ENCODE results near the gene RASSF10.

RASSF10 gene

DNA sequence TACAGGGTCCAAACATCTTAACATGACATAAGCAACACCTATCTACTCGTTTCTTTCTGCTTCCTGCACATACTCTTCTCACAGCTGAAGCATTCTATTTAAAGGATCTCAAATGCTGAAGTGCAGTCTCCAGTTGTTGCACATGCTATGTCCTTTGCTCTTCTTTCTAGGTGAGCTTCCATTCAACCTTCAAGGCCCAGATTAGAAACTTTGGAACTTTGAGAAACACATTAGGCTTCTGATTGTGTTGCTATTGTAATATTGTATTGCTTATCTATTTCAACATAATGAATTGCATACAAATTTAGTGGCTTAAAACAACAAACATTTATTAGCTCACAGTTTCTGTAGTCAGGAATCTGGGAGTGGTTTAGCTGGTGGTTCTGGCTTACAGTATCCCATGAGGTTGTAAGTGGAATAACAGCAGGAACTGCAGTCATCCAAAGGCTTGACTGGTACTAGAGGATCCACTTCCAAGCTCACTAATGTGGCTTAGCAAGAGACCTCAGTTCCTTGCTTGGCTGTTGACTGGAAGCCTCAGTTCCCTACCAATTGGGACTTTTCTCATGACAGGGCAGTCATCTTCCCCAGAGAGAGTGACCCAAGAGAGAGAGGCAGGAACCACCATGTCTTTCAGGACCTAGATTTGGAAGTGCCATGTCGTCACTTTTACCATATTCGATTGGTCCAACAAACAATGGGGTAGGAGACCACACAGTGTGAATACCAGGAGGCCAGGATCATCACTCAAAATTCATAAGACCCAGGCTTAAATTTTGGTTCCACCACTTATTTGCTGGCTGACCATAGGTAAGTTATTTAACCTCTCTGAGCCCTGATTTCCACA, 27.2 kb upstream of the RASSF10 start:
- no peak for TF ChIP-seq GATA3 (IDR thresholded peaks at IDR 0.05; ENCODE audit: low read depth, low read length)
- TF ChIP-seq GATA2 (IDR thresholded peaks at IDR 0.05; ENCODE audit: low read depth, low read length), result no peak

DNA sequence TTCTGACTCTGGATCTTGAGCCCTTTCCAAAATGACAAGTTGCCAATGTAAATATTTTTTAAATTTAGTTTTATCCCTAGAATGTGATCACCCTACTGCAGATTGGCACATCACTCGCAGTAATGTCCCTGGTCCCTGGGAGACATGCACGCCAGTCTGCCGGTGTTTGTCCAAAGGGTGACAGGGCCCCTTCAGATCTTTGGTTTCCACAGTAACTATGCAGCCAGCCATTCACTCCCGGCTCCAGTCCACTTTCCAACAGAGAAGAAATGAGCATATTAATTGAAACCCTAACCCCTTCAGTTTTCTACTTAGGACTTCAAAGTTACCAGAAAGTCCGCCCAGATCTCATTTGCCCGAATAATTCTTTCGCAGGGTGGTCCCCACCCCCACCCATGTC, 25.8 kb upstream of the RASSF10 start:
- TF ChIP-seq GATA3 (IDR thresholded peaks at IDR 0.05; ENCODE audit: low read depth, low read length) (no peak), GATA2 (IDR thresholded peaks at IDR 0.05; ENCODE audit: low read depth, low read length) (no peak)

- TF ChIP-seq GATA2 (IDR thresholded peaks at IDR 0.05; ENCODE audit: low read depth, low read length) (no peak), GATA3 (IDR thresholded peaks at IDR 0.05; ENCODE audit: low read depth, low read length) (no peak)
These were observed 22.8 kb upstream of the RASSF10 start for GRCh38 chr11:12986194-12986898.

DNA sequence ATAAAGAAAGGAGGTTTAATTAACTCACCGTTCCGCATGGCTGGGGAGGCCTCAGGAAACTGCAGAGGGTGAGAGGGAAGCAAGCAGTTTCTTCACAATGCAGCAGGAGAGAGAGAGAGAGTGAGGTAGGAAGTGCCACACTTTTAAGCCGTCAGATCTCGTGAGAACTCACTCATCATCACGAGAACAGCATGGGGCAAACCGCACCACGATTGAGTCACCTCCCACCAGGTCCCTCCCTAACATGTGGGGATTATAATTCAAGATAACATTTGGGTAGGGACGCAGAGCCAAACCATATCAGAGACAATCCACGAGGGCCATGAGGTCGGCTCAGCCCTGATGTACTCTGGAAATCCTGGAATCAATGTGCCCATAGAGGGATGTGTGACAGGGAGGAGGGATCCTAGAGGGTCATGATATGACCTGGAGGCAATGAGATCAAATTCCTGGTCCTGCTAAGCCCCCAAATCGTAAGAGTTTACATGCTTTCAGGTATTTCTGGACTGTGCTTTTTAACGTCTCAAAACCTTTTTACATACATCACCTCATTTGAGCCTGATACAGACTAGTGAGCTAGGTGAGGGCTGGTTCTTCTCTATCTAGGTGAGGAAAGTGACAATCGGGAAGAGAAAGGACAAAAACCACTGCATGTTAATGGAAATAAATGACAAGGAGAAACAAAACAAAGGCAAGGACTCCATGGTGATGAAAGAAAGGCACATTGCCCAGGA, 19.5 kb upstream of the RASSF10 start:
- TF ChIP-seq GATA3 (IDR thresholded peaks at IDR 0.05; ENCODE audit: low read depth, low read length), result no peak
- TF ChIP-seq GATA2 (IDR thresholded peaks at IDR 0.05; ENCODE audit: low read depth, low read length), result no peak

- TF ChIP-seq GATA2 (IDR thresholded peaks at IDR 0.05; ENCODE audit: low read depth, low read length) (no peak), GATA3 (IDR thresholded peaks at IDR 0.05; ENCODE audit: low read depth, low read length) (no peak)
These were observed 19.0 kb upstream of the RASSF10 start for GRCh38 chr11:12990162-12990480.

GRCh38 chr11:12991426-12991825, 17.7 kb upstream of the RASSF10 start:
- no peak for TF ChIP-seq GATA2 (IDR thresholded peaks at IDR 0.05; ENCODE audit: low read depth, low read length)
- no peak for TF ChIP-seq GATA3 (IDR thresholded peaks at IDR 0.05; ENCODE audit: low read depth, low read length)

DNA sequence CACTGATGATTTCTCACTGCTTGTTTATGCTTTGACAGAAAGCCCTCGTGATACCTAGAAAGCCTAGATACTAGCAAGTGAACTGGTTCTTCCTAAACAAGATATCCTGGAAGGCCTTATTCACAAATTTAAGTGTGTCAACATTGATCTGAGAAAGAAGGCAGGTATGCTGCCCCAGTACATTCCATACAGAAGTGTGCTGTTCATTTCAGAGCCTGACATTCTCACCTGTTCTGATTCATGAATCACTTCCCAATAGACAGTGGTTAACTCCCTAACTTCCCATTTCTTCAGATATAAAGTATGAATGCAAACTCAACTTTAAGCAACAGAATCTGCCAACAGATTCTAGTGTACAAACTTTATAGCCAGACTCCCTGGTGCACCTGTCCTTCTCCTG, 15.5 kb upstream of the RASSF10 start:
- no peak for TF ChIP-seq GATA2 (IDR thresholded peaks at IDR 0.05; ENCODE audit: low read depth, low read length)
- TF ChIP-seq GATA3 (IDR thresholded peaks at IDR 0.05; ENCODE audit: low read depth, low read length), result no peak

GRCh38 chr11:12994476-12994875, 14.6 kb upstream of the RASSF10 start:
- TF ChIP-seq GATA2 (IDR thresholded peaks at IDR 0.05; ENCODE audit: low read depth, low read length) (no peak), GATA3 (IDR thresholded peaks at IDR 0.05; ENCODE audit: low read depth, low read length) (no peak)

GRCh38 chr11:12995188-12995587, 13.9 kb upstream of the RASSF10 start:
- TF ChIP-seq GATA3 (IDR thresholded peaks at IDR 0.05; ENCODE audit: low read depth, low read length) (no peak), GATA2 (IDR thresholded peaks at IDR 0.05; ENCODE audit: low read depth, low read length) (no peak)

- TF ChIP-seq GATA2 (IDR thresholded peaks at IDR 0.05; ENCODE audit: low read depth, low read length) (no peak), GATA3 (IDR thresholded peaks at IDR 0.05; ENCODE audit: low read depth, low read length) (no peak)
These were observed 13.3 kb upstream of the RASSF10 start for GRCh38 chr11:12995823-12996222.

GRCh38 chr11:12997168-12997567, 11.9 kb upstream of the RASSF10 start:
- TF ChIP-seq GATA2 (IDR thresholded peaks at IDR 0.05; ENCODE audit: low read depth, low read length) (no peak), GATA3 (IDR thresholded peaks at IDR 0.05; ENCODE audit: low read depth, low read length) (no peak)

- TF ChIP-seq GATA2 (IDR thresholded peaks at IDR 0.05; ENCODE audit: low read depth, low read length) (no peak), GATA3 (IDR thresholded peaks at IDR 0.05; ENCODE audit: low read depth, low read length) (no peak)
These were observed 10.8 kb upstream of the RASSF10 start for GRCh38 chr11:12998336-12998735.

DNA sequence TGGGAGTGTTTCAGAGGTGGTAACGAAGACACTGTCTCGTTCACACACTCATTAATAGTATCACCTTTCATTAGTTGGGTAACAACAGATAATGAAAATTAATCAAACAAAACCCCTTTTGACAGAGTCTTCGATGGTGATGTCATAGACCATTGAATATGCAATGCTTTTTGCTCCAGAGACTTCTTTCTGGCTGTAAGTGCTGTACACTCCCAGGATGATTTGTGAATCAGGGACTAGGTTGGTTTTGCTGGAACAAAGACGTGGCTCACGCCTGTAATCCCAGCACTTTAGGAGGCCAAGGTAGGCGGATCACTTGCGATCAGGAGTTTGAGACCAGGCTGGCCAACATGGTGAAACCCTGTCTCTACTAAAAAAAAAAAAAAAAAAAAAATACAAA, 9.5 kb upstream of the RASSF10 start:
- TF ChIP-seq GATA3 (IDR thresholded peaks at IDR 0.05; ENCODE audit: low read depth, low read length), result no peak
- TF ChIP-seq GATA2 (IDR thresholded peaks at IDR 0.05; ENCODE audit: low read depth, low read length), result no peak

GRCh38 chr11:13000116-13000515, 9.0 kb upstream of the RASSF10 start:
- no peak for TF ChIP-seq GATA3 (IDR thresholded peaks at IDR 0.05; ENCODE audit: low read depth, low read length)
- TF ChIP-seq GATA2 (IDR thresholded peaks at IDR 0.05; ENCODE audit: low read depth, low read length), result no peak
